SK-N-SH treated with all-trans-retinoic acid at 6 μM for 48 hours (cell line): ENCODE measurements around the gene ZSCAN22.
A peak's percentile ranks its signal among the peaks of the same experiment; 100 is the strongest.

Source experiments
- ATAC-seq: fragments of 200-7000 bp; cut with Tn5 transposase; 3 replicates; pipeline ENCODE4 v1.9.1; 2020; ENCODE audit warnings: mild to moderate bottlenecking, moderate library complexity
- BACH2 ChIP-seq: fragments of 250-450 bp; sonication (Bioruptor Pico); IDR thresholded peaks from 2 replicates; pipeline ENCODE4 v1.9.0; 2021; ENCODE audit warnings: mild to moderate bottlenecking, borderline replicate concordance
- CSDC2 ChIP-seq: fragments of 250-450 bp; sonication (Bioruptor Pico); IDR thresholded peaks from 2 replicates; pipeline ENCODE4 v1.5.0; 2020; ENCODE audit warnings: mild to moderate bottlenecking, moderate library complexity
- ESRRG ChIP-seq: fragments of 250-450 bp; sonication (Bioruptor Pico); IDR thresholded peaks from 2 replicates; pipeline ENCODE4 v1.6.1; 2021; ENCODE audit warnings: mild to moderate bottlenecking
- GLIS3 ChIP-seq: fragments of 250-450 bp; sonication (Bioruptor Pico); IDR thresholded peaks from 2 replicates; pipeline ENCODE4 v1.5.0; 2020; ENCODE audit warnings: mild to moderate bottlenecking, moderate library complexity
- ISL1 ChIP-seq: fragments of 250-450 bp; sonication (Bioruptor Pico); IDR thresholded peaks from 2 replicates; pipeline ENCODE4 v2.1.2; 2022; ENCODE audit warnings: mild to moderate bottlenecking, moderate library complexity
- OSR1 ChIP-seq: fragments of 250-450 bp; sonication (Bioruptor Pico); IDR thresholded peaks from 2 replicates; pipeline ENCODE4 v1.8.0; 2022; ENCODE audit warnings: moderate library complexity, mild to moderate bottlenecking, inconsistent platforms
- PPARA ChIP-seq: fragments of 250-450 bp; sonication (Bioruptor Pico); IDR thresholded peaks from 2 replicates; pipeline ENCODE4 v1.5.0; 2020; ENCODE audit warnings: mild to moderate bottlenecking, borderline replicate concordance
- RARB ChIP-seq: fragments of 250-450 bp; sonication (Bioruptor Pico); IDR thresholded peaks from 2 replicates; pipeline ENCODE4 v1.8.0; 2021; ENCODE audit warnings: mild to moderate bottlenecking, moderate library complexity
- SNAI2 ChIP-seq: fragments of 250-450 bp; sonication (Bioruptor Pico); IDR thresholded peaks from 2 replicates; pipeline ENCODE4 v1.5.0; 2020; ENCODE audit warnings: mild to moderate bottlenecking, moderate library complexity
- TCF4 ChIP-seq: fragments of 250-450 bp; sonication (Bioruptor Pico); IDR thresholded peaks from 2 replicates; pipeline ENCODE4 v1.8.0; 2021; ENCODE audit warnings: mild to moderate bottlenecking, moderate library complexity, borderline replicate concordance
- TOX ChIP-seq: fragments of 250-450 bp; sonication (Bioruptor Pico); IDR thresholded peaks from 2 replicates; pipeline ENCODE4 v1.8.0; 2021; ENCODE audit warnings: mild to moderate bottlenecking, moderate library complexity, borderline replicate concordance
- ZC3H10 ChIP-seq: fragments of 250-450 bp; sonication (Bioruptor Pico); IDR thresholded peaks from 2 replicates; pipeline ENCODE4 v1.5.1; 2021; ENCODE audit warnings: mild to moderate bottlenecking, moderate library complexity
- ZFP3 ChIP-seq: fragments of 250-450 bp; sonication (Bioruptor Pico); IDR thresholded peaks from 2 replicates; pipeline ENCODE4 v1.5.0; 2020; ENCODE audit warnings: mild to moderate bottlenecking, moderate library complexity
- ZFP30 ChIP-seq: fragments of 450-650 bp; formaldehyde crosslinking; IDR thresholded peaks from 2 replicates; pipeline ENCODE4 v1.5.0; 2022; ENCODE audit warnings: mild to moderate bottlenecking, moderate library complexity
- ZNF565 ChIP-seq: fragments of 450-650 bp; formaldehyde crosslinking; conservative IDR thresholded peaks from 2 replicates; pipeline ENCODE4 v1.5.0; 2020; ENCODE audit warnings: low read depth, mild to moderate bottlenecking, moderate library complexity
- ZNF70 ChIP-seq: fragments of 450-650 bp; formaldehyde crosslinking; IDR thresholded peaks from 2 replicates; pipeline ENCODE4 v1.5.0; 2020; ENCODE audit warnings: mild to moderate bottlenecking, moderate library complexity
- ZNF8 ChIP-seq: fragments of 450-650 bp; formaldehyde crosslinking; IDR thresholded peaks from 2 replicates; pipeline ENCODE4 v1.5.0; 2020; ENCODE audit warnings: mild to moderate bottlenecking, moderate library complexity
- TF ChIP-seq, protein P1 (sequence below): fragments of 250-450 bp; sonication (Bioruptor Pico); IDR thresholded peaks from 2 replicates; pipeline ENCODE4 v1.5.1; 2021; ENCODE audit warnings: mild to moderate bottlenecking, moderate library complexity
- TF ChIP-seq, protein P2 (sequence below): fragments of 250-450 bp; sonication (Bioruptor Pico); IDR thresholded peaks from 2 replicates; pipeline ENCODE4 v1.5.0; 2020; ENCODE audit warnings: mild to moderate bottlenecking, moderate library complexity
- TF ChIP-seq, protein P3 (sequence below): fragments of 250-450 bp; sonication (Bioruptor Pico); IDR thresholded peaks from 2 replicates; pipeline ENCODE4 v1.5.1; 2020; ENCODE audit warnings: low read depth, mild to moderate bottlenecking, moderate library complexity
- TF ChIP-seq, protein P4 (sequence below): fragments of 250-450 bp; sonication (Bioruptor Pico); IDR thresholded peaks from 2 replicates; pipeline ENCODE4 v1.8.0; 2021; ENCODE audit warnings: low read depth, mild to moderate bottlenecking, moderate library complexity, borderline replicate concordance

Gene ZSCAN22

DNA sequence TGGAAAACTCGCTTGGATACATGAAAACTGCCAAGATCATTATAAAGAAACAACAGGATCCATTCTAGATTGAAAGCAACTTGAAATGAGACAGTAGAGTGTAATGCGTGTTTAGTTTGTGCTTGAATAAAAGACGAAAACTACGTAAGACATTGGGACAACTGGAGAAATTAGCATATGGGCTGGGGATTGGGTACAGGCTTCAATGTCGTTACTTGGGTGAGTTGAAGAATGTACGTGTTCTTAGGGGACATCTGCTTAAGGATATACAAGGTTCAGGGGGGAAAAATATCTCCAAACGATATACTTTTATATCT lies 22.1 kb upstream of the ZSCAN22 start:
- TF ChIP-seq ZNF565 (no peak), OSR1 (CRISPR knock-in tag) (no peak), ZC3H10 (CRISPR knock-in tag) (no peak), ZFP30 (CRISPR knock-in tag) (no peak), ZFP3 (no peak), SNAI2 (CRISPR knock-in tag) (no peak), TOX (CRISPR knock-in tag) (no peak), BACH2 (CRISPR knock-in tag) (no peak), GLIS3 (CRISPR knock-in tag) (no peak), ESRRG (CRISPR knock-in tag) (no peak), RARB (no peak), ZNF70 (CRISPR knock-in tag) (no peak), PPARA (no peak), TCF4 (no peak)
- TF ChIP-seq, protein P1, sequence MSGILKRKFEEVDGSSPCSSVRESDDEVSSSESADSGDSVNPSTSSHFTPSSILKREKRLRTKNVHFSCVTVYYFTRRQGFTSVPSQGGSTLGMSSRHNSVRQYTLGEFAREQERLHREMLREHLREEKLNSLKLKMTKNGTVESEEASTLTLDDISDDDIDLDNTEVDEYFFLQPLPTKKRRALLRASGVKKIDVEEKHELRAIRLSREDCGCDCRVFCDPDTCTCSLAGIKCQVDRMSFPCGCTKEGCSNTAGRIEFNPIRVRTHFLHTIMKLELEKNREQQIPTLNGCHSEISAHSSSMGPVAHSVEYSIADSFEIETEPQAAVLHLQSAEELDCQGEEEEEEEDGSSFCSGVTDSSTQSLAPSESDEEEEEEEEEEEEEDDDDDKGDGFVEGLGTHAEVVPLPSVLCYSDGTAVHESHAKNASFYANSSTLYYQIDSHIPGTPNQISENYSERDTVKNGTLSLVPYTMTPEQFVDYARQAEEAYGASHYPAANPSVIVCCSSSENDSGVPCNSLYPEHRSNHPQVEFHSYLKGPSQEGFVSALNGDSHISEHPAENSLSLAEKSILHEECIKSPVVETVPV = no peak
- TF ChIP-seq, protein P2, sequence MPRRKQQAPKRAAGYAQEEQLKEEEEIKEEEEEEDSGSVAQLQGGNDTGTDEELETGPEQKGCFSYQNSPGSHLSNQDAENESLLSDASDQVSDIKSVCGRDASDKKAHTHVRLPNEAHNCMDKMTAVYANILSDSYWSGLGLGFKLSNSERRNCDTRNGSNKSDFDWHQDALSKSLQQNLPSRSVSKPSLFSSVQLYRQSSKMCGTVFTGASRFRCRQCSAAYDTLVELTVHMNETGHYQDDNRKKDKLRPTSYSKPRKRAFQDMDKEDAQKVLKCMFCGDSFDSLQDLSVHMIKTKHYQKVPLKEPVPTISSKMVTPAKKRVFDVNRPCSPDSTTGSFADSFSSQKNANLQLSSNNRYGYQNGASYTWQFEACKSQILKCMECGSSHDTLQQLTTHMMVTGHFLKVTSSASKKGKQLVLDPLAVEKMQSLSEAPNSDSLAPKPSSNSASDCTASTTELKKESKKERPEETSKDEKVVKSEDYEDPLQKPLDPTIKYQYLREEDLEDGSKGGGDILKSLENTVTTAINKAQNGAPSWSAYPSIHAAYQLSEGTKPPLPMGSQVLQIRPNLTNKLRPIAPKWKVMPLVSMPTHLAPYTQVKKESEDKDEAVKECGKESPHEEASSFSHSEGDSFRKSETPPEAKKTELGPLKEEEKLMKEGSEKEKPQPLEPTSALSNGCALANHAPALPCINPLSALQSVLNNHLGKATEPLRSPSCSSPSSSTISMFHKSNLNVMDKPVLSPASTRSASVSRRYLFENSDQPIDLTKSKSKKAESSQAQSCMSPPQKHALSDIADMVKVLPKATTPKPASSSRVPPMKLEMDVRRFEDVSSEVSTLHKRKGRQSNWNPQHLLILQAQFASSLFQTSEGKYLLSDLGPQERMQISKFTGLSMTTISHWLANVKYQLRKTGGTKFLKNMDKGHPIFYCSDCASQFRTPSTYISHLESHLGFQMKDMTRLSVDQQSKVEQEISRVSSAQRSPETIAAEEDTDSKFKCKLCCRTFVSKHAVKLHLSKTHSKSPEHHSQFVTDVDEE (CRISPR knock-in tag) = no peak
- TF ChIP-seq, protein P3, sequence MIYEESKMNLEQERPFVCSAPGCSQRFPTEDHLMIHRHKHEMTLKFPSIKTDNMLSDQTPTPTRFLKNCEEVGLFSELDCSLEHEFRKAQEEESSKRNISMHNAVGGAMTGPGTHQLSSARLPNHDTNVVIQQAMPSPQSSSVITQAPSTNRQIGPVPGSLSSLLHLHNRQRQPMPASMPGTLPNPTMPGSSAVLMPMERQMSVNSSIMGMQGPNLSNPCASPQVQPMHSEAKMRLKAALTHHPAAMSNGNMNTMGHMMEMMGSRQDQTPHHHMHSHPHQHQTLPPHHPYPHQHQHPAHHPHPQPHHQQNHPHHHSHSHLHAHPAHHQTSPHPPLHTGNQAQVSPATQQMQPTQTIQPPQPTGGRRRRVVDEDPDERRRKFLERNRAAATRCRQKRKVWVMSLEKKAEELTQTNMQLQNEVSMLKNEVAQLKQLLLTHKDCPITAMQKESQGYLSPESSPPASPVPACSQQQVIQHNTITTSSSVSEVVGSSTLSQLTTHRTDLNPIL (CRISPR knock-in tag) = no peak
- peak; percentile 2; the same call in 2 of the 3 replicates for ATAC-seq

DNA sequence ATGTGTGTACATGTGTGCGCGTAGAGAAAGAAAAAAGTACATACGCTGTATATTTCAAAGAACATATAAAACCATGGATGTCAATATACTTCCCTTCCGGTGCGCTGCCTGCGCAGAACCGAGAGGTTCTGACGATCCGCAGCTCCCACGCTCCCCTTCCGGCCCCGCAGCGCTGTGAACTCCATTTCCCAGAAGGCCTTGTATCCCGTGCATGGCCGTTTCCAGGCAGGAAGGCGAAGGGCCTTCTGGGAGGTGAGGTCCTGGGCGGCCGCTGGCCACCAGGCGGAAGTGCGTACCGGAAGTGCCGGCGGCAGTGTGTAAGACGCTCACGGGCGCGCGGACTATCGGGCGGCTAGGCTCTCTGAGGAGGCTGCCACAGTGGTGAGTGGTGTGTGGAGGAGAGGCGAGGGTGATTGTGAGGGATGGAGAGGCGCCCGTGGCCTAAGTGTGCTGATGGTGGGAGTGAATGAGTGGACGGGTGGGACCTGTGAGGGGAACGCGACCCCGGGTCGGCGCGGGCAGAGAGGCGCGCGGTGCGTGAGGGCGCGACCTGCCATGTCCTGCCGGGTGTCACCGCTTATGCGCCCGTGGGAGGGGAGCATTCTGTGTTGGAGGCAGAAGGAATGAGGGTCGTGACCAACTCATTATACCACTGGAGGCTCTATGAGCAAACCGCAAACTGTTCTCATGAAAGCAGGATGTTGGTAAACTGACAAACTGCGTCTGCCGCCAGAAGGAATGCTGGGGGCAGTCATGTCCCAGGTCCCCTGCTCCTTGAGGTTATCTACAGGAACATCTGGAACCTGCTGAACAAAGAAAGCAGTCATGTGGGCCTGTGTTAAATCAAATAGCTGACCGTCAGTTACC lies 21.5 kb upstream of the ZSCAN22 start, which contains the start of gene ERVK3-1:
Gene ERVK3-1, plus strand, starts transcription at position 313 of the 867 bp plus-strand sequence. CDS start 6,792 bp downstream, outside the sequence.
- TF ChIP-seq GLIS3 (CRISPR knock-in tag) (no peak), RARB (no peak), ZNF8 (CRISPR knock-in tag) (no peak), ISL1 (CRISPR knock-in tag) (no peak), BACH2 (CRISPR knock-in tag) (no peak), CSDC2 (CRISPR knock-in tag) (no peak), ZNF70 (CRISPR knock-in tag) (no peak), TCF4 (no peak), SNAI2 (CRISPR knock-in tag) (no peak), OSR1 (CRISPR knock-in tag) (no peak), TOX (CRISPR knock-in tag) (no peak), ZNF565 (no peak), ZC3H10 (CRISPR knock-in tag) (no peak)
- TF ChIP-seq, protein P2 (CRISPR knock-in tag) = no peak
- TF ChIP-seq, protein P4, sequence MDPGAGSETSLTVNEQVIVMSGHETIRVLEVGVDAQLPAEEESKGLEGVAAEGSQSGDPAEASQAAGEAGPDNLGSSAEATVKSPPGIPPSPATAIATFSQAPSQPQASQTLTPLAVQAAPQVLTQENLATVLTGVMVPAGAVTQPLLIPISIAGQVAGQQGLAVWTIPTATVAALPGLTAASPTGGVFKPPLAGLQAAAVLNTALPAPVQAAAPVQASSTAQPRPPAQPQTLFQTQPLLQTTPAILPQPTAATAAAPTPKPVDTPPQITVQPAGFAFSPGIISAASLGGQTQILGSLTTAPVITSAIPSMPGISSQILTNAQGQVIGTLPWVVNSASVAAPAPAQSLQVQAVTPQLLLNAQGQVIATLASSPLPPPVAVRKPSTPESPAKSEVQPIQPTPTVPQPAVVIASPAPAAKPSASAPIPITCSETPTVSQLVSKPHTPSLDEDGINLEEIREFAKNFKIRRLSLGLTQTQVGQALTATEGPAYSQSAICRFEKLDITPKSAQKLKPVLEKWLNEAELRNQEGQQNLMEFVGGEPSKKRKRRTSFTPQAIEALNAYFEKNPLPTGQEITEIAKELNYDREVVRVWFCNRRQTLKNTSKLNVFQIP (CRISPR knock-in tag) = no peak
- TF ChIP-seq, protein P3 (CRISPR knock-in tag) = no peak
- TF ChIP-seq, protein P1 = no peak
- peak; percentile 99 for ATAC-seq
